ENCODE data around the gene CHCHD1.
A peak's percentile ranks its signal among the peaks of the same experiment; 100 is the strongest.
"Not testable (repeated sequence)": the region's sequence is repeated elsewhere in the genome, so short reads cannot be mapped to it uniquely, and the experiment has no call there.

CHCHD1 gene

GRCh38 chr10:73781879-73782748, at the start of gene CHCHD1:
TSS of gene CHCHD1 (plus strand) at chr10:73782048. CDS start at chr10:73782076, 28 bp downstream.
- TF ChIP-seq CTCF (IDR thresholded peaks at IDR 0.05; ENCODE audit: insufficient read depth, low read length, poor library complexity, severe bottlenecking) = no peak
- peak; percentile 90 for DNase-seq (ENCODE audit: extremely low read depth, insufficient read length)

GRCh38 chr10:73732426-73732825, 49.4 kb upstream of the CHCHD1 start:
- TF ChIP-seq CTCF (IDR thresholded peaks at IDR 0.05; ENCODE audit: insufficient read depth, low read length, poor library complexity, severe bottlenecking) = no peak
- Histone ChIP-seq H3K36me3 (ENCODE audit: control insufficient read depth, insufficient read depth, low read length) (peaks cover 8% of the 10 kb centered on the region), H3K27me3 (replicated peaks; ENCODE audit: control insufficient read depth, insufficient read depth, low read length) (no peaks in the 10 kb centered on the region), H3K4me3 (replicated peaks; ENCODE audit: low read depth, low read length) (no peak overlapping the region)
- no peak for DNase-seq (ENCODE audit: extremely low read depth, insufficient read length)

More at GRCh38 chr10:73781879-73782748, at the start of gene CHCHD1:
- Histone ChIP-seq H3K4me3 (replicated peaks; ENCODE audit: low read depth, low read length) (peak within 1 kb of the TSS; percentile 93), H3K27me3 (replicated peaks; ENCODE audit: control insufficient read depth, insufficient read depth, low read length) (no peaks in the 10 kb centered on the region), H3K36me3 (ENCODE audit: control insufficient read depth, insufficient read depth, low read length) (peaks cover 2% of the 10 kb centered on the region)

GRCh38 chr10:73732931-73733623, 48.8 kb upstream of the CHCHD1 start:
- TF ChIP-seq CTCF (IDR thresholded peaks at IDR 0.05; ENCODE audit: insufficient read depth, low read length, poor library complexity, severe bottlenecking) = no peak

GRCh38 chr10:73734028-73734720, 47.7 kb upstream of the CHCHD1 start:
- DNase-seq (ENCODE audit: extremely low read depth, insufficient read length) = no peak
- Histone ChIP-seq H3K4me3 (replicated peaks; ENCODE audit: low read depth, low read length) (no peak overlapping the region), H3K36me3 (ENCODE audit: control insufficient read depth, insufficient read depth, low read length) (peaks cover 8% of the 10 kb centered on the region), H3K27me3 (replicated peaks; ENCODE audit: control insufficient read depth, insufficient read depth, low read length) (no peaks in the 10 kb centered on the region)
- TF ChIP-seq CTCF (IDR thresholded peaks at IDR 0.05; ENCODE audit: insufficient read depth, low read length, poor library complexity, severe bottlenecking) = no peak

More at GRCh38 chr10:73732931-73733623, 48.8 kb upstream of the CHCHD1 start:
- DNase-seq (ENCODE audit: extremely low read depth, insufficient read length) = no peak
- H3K36me3 ChIP-seq (ENCODE audit: control insufficient read depth, insufficient read depth, low read length) = peaks cover 8% of the 10 kb centered on the region
- H3K4me3 ChIP-seq (replicated peaks; ENCODE audit: low read depth, low read length) = no peak overlapping the region
- H3K27me3 ChIP-seq (replicated peaks; ENCODE audit: control insufficient read depth, insufficient read depth, low read length) = no peaks in the 10 kb centered on the region

- peaks cover 8% of the 10 kb centered on the region for H3K36me3 ChIP-seq (ENCODE audit: control insufficient read depth, insufficient read depth, low read length)
- DNase-seq (ENCODE audit: extremely low read depth, insufficient read length) = no peak
- no peak for TF ChIP-seq CTCF (IDR thresholded peaks at IDR 0.05; ENCODE audit: insufficient read depth, low read length, poor library complexity, severe bottlenecking)
- no peak overlapping the region for H3K4me3 ChIP-seq (replicated peaks; ENCODE audit: low read depth, low read length)
- H3K27me3 ChIP-seq (replicated peaks; ENCODE audit: control insufficient read depth, insufficient read depth, low read length) = no peaks in the 10 kb centered on the region
Measured at GRCh38 chr10:73734796-73735305, 47.0 kb upstream of the CHCHD1 start.

GRCh38 chr10:73740501-73741254, 41.2 kb upstream of the CHCHD1 start:
- H3K27me3 ChIP-seq (replicated peaks; ENCODE audit: control insufficient read depth, insufficient read depth, low read length); DNase-seq (ENCODE audit: extremely low read depth, insufficient read length): not testable (repeated sequence)

More at GRCh38 chr10:73740501-73741254, 41.2 kb upstream of the CHCHD1 start:
- not testable (repeated sequence) for H3K4me3 ChIP-seq (replicated peaks; ENCODE audit: low read depth, low read length); H3K36me3 ChIP-seq (ENCODE audit: control insufficient read depth, insufficient read depth, low read length)

Data from GM06990 (cell line).